ENCODE measurements around the gene METTL16. TPM values are rescaled to one million over a fixed set of nuclear protein-coding genes. Genes with fewer than 3 reads are reported as not detected.
A peak's percentile ranks its signal among the peaks of the same experiment; 100 is the strongest.

The METTL16 gene
- total RNA-seq, 1 donor from 2014 or later, result 17.0 TPM

DNA sequence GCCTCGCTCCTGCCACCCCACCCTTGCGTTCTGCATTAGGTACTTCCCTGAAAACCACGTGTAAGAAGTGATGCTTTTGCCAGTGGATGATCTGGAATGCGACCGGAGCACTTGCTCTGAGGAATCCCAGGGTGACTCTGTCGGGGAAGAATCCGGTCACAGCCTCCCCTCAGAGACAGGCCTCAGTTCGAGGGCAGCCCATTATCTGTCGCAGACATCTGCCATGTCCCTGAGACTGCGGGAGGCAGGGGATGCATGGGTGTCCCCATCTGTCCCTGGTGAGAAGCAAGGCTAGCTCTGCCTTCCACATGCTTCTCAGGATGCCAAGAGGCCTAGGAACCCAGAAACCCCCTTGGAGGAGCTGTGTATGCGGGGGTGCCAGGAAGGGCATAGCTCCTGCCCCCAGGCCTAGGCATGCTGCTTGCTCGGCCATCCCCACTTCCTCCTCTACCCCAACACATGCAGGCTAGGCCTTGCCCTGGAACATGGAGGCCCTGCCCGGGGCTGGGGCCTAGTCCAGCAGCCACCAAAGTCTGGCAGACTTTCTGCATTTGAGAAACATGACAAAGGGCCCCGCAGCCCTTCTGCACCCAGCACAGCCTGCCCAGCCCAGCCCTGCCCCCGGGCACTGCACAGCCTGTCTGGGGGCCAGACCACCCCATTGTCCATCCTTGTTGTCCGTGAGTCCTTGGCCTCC is 131.3 kb downstream of the METTL16 start:
- DNase-seq, result no peak

GRCh38 chr17:2379489-2380225 is 132.0 kb downstream of the METTL16 start:
- no peak for DNase-seq

DNA sequence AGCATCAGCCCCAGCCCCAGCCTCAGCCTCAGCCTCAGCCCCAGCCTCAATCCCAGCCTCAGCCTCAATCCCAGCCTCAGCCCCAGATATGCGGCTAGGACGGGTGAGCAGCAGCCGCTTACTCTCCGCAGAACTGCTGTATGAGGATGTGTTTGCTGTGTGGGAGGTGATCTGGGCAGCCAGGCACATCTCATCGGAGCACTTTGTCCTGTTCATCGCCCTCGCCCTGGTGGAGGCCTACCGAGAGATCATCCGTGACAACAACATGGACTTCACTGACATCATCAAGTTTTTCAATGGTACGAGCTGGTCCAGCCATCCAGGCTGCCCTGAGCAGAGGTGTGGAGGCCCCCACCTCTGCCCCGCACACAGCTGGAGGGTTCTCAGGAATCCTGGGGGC is 132.8 kb downstream of the METTL16 start:
- peak; percentile 45 for DNase-seq

DNA sequence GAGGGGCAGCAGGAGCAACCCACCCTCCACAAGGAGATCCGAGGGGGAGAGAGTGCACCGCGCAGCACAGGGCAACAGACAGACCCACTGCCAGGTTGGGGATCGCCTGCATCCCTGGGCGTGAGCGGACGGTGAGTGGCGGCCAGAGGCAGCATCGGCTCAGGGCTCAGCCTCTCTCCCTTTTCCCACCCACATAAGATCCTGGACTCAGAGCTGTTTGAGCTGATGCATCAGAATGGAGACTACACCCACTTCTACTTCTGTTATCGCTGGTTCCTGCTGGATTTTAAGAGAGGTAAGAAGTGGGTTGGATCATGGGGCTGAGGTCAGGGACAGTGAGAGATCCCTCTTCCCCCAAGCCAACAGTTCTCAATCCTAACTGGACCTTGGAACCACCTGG is 134.0 kb downstream of the METTL16 start:
- peak; percentile 40 for DNase-seq

DNA sequence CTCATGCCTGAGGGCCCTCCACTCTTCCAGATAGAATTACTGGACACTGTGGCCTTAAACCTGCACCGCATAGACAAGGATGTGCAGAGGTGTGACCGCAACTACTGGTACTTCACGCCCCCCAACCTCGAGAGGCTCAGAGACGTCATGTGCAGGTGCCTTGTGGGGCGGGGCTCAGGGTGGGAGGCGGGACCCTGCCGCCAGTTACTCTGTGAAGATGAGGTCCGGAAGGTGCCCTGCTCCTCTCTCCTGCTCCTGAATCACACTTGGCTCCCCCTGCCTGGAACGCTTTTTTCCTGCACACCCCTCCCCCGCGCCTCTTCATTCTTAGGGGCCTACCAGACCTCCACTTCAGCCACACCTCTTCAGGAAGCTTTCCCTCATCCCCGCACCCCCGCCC is 135.6 kb downstream of the METTL16 start:
- no peak for DNase-seq

DNA sequence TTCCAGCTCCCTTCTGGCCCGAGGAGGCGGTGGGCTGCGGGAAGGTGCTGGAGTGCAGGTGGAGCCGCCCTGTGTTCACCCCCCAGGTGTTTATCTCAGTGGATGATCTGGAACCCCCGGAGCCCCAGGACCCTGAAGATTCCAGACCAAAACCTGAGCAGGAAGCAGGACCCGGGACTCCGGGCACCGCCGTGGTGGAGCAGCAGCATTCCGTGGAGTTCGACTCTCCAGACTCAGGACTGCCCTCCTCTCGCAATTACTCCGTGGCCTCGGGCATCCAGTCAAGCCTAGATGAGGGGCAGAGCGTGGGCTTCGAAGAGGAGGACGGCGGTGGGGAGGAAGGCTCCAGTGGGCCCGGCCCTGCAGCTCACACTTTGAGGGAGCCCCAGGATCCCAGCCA is 136.3 kb downstream of the METTL16 start:
- no peak for DNase-seq

DNA sequence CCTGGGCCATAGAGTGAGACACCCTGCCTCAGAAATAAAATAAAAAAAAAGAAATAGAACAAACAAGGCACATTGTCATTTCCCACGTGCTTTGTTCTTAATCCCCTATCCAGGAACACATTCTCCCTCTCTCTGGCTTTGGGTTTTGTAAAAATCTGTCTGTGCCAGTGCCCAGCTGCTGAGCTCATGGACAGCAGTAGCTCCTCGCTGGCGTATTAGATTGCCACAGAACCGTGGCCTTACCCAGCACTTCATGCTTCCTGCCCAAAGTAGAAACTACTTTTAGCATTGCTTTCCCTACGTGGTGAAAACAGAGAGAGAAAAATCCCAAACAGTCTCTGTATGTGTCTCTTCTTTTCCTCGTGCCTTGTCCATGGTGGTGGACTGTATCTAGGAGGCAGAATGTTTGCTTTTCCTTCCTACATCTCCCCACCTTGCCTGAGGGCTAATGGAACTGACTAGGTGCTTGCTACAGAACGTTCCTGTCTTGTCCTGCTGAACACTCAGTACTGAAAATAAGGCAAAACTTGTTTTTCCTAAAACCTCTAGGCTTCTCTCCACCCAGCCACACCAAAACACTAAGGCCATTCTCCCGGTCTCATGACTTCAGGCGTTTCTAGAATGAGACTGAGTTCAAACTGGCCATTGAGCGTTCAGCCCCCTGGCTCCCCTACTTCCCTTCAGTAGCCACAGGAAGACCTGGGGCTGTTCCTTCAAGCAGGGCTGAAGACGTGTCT is 137.0 kb downstream of the METTL16 start:
- DNase-seq, result no peak

DNA sequence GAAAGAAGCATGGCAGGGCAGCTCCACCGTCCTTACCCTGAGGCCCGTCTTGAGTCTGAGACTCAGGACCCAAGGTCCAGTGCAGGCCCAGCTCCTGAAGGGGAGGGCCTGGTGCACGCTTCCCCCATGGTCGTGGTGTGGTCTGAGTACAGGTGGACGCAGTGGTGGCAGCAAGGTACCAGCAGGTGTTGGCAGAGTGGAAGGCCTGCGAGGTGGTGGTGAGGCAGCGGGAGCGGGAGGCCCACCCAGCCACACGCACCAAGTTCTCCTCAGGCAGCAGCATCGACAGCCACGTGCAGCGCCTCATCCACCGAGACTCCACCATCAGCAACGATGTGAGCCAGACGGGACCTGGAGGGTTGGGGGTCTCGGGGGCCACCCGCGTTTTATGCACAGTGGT is 138.5 kb downstream of the METTL16 start:
- DNase-seq, result no peak

- no peak for DNase-seq
Observed at GRCh38 chr17:2372681-2373080, 139.0 kb downstream of the METTL16 start.

DNA sequence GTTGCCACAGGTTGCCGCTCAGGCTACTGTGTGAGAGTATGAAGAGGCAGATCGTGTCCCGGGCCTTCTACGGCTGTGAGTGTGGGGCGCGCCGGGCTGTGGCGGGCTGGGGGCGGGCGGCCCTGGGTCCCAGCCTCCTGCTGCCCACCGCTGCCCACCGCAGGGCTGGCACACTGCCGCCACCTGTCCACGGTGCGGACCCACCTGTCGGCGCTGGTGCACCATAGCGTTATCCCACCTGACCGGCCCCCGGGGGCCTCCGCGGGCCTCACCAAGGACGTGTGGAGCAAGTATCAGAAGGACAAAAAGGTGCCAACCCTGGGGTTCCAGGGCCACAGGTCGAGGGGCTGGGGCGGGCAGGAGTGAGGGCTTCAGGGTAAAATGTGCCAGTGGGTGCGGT is 139.5 kb downstream of the METTL16 start:
- no peak for DNase-seq

DNA sequence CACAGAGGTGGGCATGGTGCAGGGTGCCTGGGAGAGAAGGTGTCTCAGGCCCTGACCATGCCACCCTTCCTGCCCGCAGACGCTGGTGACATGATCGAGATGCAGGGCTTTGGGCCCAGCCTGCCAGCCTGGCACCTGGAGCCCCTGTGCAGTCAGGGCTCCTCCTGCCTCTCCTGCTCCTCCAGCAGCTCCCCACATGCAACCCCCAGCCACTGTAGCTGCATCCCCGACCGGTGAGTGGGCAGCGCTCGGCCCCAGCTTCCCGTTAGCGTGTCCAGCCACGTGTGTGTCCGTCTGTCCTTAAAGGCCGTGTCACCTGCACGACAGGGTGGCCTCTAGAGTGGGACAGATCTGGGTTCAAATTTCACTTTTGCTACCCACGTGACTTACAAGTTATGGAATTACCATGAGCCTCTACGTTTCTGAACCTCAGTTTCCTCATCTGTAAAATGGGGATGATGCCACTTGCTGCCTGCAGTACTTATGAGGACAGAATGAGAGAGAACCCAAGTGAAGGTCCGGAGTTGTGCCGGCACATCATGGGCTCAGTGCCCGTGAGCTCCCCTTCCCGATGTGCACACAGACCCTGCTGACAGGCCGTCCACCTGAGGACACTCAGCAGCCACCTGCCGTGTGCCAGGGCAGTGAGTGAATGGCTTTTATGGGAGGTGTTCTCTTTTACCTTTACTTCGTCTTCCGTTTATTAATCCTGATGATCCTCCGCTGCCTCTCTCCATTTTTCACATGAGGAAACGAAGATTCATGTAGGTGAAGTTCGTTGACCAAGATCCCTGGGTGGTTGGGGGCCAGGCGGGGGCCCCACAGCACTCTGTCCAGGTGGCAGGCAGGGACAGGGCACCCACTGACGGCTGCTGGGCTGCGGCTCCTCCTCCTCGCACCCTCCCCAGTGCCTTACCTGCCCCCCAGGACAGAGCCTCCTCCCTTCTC is 140.2 kb downstream of the METTL16 start:
- DNase-seq, result no peak

DNA sequence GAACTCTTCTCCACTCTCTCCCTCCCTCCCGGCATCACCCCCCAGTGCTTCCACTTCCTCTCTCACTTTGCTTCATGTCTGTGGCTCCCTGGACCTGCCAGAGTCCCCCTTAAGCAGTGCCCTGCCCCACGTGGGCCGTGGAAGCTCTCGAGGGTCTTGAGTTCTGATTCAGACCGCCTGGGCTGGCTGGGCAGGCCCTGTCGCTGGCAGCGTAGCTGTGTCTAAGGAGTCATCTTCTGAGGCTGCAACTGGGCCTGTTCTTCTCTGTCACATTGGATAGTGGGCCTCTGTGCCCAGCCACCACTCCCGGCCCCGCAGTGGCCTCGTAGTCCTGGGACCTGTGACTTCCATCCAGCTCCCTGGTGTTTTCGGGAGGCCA is 141.5 kb downstream of the METTL16 start:
- no peak for DNase-seq

DNA sequence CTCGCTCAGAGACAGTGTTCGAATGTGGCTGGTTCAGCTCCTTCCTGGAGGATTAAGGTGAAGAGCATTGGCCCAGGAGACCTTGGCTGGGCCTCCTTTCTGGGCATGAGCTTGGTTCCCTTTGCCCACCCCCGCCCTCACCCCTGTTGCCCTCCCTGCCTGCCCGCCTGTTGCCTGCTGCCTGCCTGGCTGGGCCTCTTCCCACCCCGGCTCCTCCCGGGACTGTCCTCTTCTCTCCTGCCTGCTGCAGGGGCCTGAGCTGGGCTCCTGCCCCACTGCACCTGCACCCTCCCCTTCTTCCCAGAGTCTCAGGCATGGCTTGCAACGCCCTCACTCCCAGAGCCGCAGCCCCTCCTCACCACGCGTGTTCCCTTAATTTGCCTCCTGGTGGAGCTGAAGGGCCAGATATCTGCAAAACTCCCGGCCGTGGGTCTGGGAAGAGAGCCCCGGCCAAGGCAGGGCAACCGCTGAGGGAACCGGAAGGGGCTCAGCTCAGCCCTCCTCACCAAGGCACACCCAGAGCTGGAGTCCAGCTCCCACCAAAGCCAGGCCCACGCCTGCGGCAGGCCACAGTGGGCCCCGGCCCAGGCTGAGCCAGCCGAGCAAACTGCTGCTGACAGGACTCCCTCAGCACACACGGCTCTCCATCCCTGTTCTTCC is 142.0 kb downstream of the METTL16 start:
- no peak for DNase-seq

GRCh38 chr17:2369039-2369438 is 142.6 kb downstream of the METTL16 start:
- DNase-seq, result no peak

GRCh38 chr17:2368359-2368758 is 143.3 kb downstream of the METTL16 start:
- DNase-seq, result no peak

DNA sequence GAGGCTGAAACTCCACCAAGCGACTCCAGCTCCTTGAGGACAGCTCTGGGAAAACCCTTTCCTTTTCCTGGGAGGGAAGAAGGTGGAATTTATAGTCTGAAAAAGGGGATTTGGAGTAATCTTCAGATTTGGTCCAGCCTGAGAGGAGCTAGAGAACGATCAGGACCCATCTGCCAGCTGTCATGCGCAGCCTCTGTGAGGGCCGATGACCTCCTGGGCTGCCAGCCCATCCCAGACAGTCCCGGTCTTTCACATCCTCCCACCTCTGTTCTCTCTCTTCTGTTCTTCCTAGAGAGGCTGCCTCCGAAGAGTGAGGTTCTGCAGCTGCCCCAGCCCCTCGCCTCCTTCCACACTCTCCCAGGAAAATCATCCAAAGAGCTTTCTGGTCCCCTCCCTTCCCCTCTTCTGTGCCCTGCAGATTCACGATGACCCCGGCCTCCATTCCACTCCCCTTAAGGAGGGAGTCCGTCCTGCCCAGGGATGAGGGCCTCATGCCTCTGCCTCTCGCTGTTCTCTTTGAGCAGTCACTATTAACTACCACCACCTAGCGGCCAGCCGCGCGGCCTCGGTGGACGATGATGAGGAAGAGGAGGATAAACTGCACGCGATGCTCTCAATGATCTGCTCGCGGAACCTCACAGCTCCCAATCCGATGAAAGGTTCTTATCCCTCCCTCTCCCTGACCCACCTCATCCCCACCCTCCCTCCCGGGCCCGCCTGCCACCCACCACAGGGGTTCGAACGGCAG is 144.8 kb downstream of the METTL16 start:
- no peak for DNase-seq

All from occipital lobe (tissue), 2 donors.